GM18858 (cell line): ENCODE results near the gene PRRG2.

Experiments used
- ATAC-seq: cut with Tn5 transposase; IDR thresholded peaks from one replicate; pipeline ENCODE4 v1.9.1; 2021; ENCODE audit not compliant: unreplicated experiment

Gene PRRG2

DNA sequence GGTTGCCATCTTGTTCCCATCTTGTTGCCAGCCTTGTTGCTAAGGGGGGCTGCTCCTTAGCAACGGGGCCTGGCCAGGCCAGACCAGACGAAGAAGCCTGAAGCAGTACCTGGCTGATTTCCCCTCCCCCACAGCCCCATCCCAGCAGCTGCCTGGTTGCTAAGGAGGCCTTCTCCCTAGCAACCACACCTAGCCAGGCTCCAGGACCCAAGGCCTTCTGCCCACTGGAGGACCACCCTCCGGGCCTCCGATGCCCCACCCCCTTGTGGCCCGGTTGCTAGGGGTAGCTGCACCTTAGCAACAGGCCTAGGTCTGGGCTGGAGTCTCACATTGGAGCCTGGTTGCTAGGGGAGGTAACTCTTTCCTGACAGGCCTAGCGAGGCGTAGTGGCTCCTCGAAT lies 3.9 kb downstream of the PRRG2 start:
- no peak for ATAC-seq

DNA sequence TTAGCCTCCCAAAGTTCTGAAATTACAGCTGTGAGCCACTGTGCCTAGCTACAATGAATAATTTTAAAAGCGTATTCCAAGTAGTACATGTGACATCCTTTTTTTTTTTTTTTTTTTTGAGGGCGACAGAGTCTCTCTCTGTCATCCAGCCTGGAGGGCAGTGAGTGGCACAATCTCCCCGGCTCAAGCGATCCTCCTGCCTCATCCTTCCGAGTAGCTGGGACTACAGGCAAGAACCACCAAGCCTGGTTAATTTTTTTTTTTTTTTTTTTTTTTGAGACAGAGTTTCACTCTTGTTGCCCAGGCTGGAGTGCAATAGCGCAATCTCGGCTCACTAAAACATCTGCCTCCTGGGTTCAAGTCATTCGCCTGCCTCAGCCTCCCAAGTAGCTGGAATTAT lies 6.1 kb downstream of the PRRG2 start:
- ATAC-seq = no peak

DNA sequence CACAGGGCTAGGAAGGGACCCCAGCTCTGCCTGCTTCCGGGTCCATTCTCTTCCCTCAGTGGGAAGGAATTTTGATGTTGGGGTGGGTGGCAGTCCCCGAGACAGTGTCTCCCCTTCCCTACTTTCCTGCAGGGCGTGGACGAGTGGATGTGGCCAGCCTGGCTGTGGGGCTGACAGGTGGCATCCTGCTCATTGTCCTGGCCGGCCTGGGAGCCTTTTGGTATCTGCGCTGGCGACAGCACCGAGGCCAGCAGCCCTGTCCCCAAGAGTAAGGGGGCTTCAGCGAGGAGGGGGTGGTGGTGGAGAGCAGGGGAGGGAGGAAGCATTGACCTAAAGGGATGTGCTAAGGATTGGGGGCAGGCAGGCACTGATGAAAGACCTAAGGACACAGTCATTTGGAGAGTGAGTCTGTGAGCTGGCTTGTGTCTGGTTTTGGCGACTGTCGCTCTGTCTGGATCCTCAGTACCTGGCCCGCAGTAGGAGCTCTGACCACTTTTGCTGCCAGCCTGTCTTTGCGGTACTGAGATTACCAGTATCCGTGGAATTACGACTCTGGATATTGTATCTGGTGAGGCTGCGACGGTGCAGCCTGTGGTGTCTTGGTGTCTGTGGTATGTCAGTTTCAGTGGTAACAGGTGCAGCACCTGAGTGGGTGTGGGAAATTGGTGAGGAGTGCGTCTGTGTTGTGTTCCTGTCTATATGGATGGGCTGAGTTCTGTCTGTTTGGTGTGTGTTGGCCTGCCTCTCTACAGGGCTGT lies 7.4 kb downstream of the PRRG2 start:
- no peak for ATAC-seq

DNA sequence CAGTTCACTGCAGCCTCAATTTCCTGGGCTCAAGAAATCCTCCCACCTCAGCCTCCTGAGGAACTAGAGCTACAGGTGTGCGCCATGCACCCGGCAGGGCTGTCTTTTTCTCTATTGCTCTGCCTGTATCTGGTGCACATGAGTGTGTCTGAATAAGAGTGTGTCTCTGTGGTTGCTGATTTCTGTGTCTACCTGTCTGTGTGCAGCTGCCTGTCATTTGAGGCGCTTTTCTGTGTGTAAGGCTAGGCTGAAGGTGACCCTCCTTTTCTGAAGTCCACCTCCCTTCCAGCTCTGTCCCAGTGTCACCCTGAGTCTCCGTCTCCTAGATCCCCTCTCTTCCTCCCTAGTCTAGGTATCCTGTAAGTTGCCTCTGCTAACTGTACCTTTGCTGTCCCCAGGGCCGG lies 8.4 kb downstream of the PRRG2 start:
- ATAC-seq = no peak

DNA sequence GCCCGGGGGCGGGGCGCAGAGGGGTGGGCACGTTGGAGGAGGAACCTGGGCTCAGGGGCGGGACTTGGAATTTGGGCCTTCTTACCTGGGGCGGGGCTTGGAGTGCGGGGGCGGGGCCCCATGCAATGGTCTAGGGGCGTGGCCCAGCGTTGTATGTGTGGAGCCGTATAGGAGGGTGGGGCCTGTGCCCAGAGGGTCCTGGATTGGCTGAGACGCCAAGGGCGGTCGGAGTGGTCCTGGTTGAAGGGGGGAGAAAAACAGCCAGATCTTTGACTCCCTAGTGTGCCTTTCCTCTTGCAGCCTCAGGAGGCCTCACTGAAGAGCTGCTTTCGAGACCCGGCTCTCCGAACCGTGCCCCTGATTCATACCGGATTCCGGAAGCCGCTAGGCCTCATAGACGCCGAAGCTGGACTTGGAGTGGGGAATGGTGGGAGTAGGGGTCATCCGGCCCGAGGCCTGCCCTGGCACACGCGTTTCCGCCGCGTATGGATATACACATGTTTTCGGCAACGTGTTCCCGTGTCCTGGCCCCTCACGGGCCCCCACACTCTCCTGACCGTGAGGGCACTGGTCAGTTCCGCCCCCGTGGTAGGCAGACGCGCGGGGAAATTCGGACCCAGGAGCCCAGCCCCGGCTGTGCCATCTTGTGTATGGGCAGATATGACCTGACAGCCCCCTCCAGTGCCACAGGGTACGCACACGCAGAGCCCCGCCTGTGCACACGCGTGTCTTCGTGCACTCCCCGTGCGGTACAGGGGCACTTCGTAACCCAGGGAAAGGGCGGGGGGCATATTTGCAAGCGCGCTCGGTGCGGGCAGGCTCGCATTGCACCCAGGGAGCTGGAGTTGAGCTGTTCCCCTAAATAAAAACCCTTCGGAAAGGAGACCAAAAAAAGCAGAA lies 9.2 kb downstream of the PRRG2 start:
- ATAC-seq = peak; percentile 64

DNA sequence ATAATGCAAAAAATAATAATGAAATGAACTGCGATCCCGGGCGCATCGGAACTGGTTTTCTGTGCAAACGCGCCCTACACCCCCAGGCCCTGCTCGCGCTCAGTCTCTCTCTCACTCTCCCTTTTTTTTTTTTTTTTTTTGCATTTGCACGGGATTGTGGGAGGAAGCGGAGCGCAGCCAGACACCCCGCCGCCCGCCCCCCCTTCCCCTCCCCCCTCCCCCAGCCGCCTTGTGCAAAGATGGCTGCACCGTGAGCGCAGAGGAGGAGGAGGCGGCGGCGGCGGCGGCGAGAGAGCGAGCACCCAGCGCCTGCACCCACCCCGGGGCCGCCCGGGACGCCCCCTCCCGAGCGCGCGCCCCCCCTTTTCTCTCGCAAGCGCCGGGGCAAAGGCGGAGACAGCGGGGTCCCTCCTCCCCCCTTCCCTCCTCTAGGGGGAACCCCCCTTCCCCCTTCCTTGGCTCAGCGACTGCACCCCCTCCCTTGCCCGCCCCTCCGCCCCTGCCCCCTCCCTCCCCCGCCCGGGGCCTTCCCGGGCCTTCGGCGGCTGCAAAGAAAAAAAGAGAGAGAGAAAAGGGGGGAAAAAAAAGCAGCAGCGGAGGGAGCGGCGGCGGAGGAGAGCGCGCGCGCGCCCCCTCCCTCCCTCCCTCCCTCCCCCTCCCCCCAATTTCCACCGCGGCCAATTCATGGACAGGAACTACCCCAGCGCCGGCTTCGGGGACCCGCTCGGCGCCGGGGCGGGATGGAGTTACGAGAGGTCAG lies 10.0 kb downstream of the PRRG2 start, which contains the start of gene PRR12:
PRR12 (plus strand) TSS at position 212 of the 760 bp plus-strand sequence; CDS start at position 685, 473 bp downstream.
- no peak for ATAC-seq

DNA sequence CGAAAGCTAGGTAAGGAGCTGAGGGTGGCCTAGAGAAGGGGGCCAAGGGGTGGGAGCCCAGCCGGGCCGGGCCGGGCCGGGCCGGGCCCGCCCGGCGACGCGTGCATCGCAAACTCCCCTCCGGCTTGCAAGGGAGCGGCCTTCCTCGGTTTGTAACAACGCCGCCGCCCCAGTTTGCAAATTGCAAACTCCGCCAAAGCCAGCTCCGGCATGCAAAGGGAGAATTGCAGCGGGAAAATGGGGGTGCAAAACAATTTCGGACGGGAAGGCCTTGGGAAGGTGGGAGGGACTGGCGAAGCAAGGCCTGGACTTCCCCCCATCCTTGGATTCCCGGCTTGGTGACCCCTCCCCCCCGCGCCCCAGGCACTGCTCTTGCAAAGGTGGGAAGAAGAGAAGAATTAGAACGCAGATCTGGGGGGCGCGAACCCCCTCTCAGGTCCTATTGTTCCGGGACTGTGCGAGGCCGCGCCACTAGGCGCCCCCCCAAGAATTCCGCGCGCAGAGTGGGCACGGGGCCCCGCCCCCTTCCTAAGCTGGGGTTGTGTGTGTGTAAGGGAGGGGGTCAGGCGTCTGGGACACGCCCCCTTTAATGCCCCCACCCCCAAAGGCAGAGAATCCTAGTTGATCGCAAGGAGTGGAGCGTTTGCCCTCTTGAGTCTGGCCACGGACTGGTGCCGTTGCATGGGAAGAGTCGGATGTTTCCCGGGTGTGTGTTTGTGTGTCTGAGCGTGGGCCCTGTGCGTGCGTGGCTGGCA lies 10.8 kb downstream of the PRRG2 start:
- ATAC-seq = no peak

DNA sequence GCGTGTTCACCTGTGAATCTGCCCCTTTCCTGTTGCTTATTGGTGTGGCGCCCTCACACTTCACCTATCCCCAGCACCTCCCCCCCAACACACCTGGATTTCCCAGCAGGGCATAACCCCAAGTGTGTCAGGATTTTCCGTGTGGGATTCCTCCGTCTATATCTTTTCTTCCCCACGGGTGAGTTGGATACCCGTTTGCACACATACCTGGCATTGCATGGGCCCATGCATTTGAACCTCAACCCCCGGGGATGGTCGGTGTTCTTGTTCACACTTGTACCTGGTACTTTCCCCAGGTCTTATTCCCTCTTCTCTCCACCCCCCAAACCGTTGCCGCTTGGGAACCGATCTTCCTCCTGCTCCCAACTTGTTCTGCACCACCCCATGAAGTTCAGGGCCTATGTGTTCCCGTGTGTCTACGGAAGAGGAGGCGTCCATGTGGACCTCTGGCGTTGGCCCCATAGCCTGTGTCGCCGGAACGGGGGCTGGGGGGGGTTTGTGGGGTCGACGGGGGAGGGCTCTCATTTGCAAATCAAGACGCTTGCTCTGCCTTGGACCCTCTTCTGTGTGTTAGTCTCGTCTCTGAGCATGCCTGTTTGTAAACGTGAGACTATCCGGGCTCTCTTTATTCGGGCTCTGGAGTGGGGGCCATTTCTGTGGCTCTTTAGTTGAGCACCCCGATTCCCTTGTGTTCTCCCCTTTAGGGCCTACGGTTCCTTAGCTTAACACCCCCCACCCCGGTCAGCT lies 11.5 kb downstream of the PRRG2 start:
- ATAC-seq = no peak

DNA sequence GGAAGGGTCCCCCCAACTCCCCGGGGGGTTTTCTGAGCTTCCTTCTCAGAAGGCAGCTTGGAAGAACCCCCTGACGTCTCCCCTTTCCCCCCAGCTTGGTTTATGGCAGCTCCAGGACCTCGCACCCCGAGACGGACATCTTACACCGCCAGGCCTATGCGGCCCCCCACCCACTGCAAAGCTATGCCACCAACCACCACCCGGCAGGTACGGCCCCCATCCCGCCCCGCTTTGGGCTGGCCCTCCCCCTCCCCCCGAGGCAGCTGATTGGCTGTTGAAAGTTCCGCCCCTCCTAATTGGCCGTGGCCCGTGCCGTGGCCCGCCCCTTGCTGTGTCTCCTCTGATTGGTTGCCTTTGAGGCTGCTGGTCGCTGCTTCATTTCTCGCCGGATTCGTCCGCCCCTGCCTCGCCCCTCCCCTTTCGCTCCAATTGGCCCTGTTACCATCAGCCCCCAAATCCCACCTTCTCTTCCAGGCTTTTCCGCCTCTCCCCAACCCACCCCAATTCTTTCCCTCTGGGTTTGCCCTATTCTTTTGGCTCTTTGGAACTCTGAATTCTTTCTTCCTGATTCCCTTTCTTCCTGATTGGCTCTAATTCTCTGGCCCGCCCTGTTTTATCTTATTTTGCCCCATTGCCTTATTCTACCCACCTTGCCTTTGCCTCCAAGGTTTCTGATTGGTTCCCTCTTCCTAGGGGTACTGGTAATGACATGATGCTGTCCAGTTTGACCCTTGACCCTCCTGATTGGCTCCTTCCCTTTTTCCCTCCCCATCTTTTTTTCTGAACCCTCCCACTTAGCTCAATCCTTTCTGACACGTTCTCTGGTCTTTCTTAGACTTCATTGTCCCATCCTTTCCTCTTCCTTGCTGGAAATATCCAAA lies 12.4 kb downstream of the PRRG2 start:
- no peak for ATAC-seq

DNA sequence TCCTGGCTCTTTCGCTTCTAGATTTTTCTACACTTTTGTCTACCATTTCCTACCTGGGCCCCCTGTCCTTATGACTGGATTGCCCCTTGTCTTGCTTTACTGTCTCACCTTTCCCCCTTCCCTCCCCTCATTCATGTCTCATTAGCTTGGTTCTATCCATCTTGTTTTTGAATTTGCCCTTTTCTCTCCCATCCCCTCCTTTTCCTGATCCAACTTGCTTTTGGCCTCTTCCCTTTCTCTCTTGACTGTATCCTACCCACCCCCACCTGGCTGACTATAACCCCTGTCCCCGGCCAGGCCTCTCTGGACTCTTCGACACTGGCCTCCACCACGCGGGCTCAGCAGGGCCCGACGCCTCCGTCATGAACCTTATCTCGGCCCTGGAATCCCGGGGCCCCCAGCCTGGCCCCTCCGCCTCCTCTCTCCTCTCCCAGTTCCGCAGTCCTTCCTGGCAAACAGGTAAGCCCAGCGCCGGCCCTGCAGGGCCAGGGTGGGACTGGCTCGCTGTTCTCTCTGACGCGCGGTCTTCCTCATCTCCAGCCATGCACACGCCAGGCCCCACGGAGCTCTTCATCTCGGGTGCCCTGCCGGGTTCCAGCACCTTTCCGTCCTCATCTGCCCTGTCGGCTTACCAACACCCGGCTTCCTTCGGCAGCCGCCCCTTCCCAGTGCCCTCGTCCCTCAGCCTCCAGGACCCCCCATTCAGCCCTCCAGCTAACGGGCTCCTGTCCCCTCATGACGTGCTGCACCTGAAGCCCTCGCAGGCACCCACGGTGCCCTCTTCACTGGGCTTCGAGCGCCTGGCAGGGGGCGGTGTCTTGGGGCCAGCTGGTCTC lies 13.3 kb downstream of the PRRG2 start:
- no peak for ATAC-seq

DNA sequence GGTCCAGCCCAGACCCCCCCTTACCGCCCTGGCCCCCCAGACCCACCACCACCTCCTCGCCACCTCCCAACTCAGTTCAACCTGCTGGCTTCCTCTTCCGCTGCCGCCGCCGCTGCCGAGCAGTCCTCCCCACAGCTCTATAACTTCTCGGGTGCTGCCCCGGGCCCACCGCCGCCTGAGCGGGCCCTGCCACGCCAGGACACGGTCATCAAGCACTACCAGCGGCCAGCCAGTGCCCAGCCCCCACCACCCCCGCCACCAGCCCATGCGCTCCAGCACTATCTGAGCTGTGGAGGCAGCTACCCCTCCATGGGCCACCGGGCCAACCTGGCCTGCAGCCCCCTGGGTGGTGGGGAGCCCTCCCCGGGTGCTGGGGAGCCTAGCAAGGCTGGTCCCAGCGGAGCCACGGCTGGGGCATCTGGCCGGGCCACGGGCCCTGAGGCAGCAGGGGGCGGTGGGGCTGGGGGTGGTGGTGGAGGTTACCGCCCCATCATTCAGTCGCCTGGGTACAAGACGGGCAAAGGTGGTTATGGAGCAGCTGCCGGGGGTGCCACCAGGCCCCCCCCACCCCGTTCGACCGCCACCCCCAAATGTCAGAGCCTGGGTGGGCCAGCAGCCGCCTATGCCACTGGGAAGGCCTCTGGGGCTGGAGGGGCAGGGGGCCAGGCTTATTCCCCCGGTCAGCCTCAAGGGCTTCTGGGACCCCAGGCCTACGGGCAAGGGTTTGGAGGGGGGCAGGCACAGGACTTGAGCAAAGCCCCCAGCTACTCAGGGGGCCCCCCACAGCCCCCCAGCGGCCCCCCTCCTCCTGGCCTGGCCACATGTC lies 14.1 kb downstream of the PRRG2 start:
- no peak for ATAC-seq

DNA sequence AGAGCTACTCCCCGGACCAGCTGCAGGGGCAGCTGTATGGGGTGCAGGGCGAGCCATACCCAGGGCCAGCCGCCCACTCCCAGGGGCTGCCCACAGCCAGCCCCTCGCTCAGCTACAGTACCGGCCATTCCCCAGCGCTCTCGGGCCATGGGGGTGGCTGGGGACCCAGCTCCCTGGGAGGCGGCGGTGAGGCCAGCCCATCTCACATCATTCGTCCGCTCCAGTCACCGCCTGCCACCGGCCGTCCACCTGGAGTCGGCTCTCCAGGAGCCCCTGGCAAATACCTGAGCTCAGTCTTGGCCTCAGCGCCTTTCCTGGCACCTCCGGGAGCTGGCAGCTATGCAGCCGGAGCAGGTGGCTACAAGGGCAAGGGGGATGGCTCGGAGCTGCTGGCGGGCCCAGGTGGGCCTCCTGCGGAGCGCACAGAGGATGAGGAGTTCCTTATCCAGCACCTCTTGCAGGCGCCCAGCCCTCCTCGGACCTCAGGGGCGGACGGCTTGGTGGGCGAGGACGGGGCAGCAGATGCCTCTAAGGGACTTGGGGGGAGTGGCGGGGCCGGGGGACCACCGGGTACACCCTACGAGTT lies 14.8 kb downstream of the PRRG2 start:
- no peak for ATAC-seq

DNA sequence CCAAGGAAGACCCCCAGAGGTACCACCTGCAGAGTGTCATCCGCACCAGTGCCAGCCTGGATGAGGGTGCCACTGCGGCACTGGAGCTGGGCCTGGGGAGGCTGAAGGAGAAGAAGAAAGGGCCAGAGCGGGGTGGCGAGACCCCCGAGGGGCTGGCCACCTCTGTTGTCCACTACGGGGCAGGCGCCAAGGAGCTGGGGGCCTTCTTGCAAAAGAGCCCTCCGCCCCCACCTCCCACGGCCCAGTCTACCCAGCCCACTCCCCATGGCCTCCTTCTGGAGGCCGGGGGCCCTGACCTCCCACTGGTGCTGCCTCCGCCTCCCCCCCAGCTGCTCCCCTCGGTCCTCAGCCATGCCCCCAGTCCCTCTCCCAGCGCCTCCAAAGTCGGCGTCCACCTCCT lies 15.3 kb downstream of the PRRG2 start:
- no peak for ATAC-seq

DNA sequence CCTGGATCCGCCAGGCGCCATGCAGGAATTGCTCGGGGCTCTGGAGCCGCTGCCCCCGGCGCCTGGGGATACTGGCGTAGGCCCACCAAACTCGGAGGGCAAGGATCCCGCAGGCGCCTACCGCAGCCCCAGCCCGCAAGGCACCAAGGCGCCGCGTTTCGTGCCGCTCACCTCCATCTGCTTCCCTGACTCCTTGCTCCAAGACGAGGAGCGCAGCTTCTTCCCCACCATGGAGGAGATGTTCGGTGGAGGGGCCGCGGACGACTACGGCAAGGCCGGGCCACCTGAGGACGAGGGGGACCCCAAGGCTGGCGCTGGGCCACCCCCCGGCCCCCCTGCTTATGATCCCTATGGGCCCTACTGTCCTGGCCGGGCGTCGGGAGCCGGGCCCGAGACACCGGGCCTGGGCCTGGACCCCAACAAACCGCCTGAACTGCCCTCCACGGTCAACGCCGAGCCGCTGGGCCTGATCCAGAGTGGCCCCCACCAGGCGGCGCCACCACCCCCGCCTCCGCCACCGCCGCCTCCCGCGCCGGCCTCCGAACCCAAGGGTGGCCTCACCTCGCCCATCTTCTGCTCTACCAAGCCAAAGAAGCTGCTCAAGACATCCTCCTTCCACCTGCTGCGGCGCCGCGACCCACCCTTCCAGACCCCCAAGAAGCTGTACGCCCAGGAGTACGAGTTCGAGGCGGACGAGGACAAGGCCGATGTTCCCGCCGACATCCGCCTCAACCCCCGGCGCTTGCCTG lies 16.0 kb downstream of the PRRG2 start:
- no peak for ATAC-seq

DNA sequence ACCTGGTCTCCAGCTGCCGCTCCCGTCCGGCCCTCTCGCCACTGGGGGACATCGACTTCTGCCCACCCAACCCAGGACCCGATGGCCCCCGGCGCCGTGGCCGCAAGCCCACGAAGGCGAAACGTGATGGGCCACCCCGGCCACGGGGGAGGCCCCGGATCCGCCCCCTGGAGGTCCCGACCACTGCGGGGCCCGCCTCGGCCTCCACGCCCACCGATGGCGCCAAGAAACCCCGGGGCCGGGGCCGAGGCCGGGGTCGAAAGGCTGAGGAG lies 16.5 kb downstream of the PRRG2 start:
- ATAC-seq = no peak
